Esophagus squamous epithelium (tissue), 5 donors: ENCODE results near the gene TLR4. TPM values are rescaled to one million over a fixed set of nuclear protein-coding genes. Genes with fewer than 3 reads are reported as not detected.
A peak's percentile ranks its signal among the peaks of the same experiment; 100 is the strongest.

Experiments
- DNase-seq: peaks from one replicate; lab custom pipeline; 2025; lab: John Stamatoyannopoulos, UW
- H3K27ac ChIP-seq, 4 donors: fragments of 200-600 bp; sonication (generic); one replicate each; pipeline ENCODE4 v1.5.1; 2016 to 2019; ENCODE audit warnings: mild to moderate bottlenecking in 1 of 4
- H3K27me3 ChIP-seq, 4 donors: fragments of 200-600 bp; sonication (generic); 1 replicate in 3 of 4; 2 replicates in 1 of 4; pipeline versions ENCODE4 v1.5.1 to v1.6.0; 2017 to 2021; ENCODE audit warnings: antibody characterized with exemption in 1 of 4
- H3K36me3 ChIP-seq, 3 donors: fragments of 200-600 bp; sonication (generic); one replicate each; pipeline ENCODE4 v1.5.1; 2016 to 2019
- H3K4me1 ChIP-seq, 3 donors: fragments of 200-600 bp; sonication (generic); one replicate each; pipeline ENCODE4 v1.5.1; 2017 to 2019
- H3K4me3 ChIP-seq, 4 donors: fragments of 200-600 bp; sonication (generic); 1 replicate in 3 of 4; 2 replicates in 1 of 4; pipeline ENCODE4 v1.5.1; 2016 to 2019; ENCODE audit warnings: mild to moderate bottlenecking in 2 of 4, moderate library complexity in 1 of 4
- H3K9me3 ChIP-seq, 3 donors: fragments of 200-600 bp; sonication (generic); one replicate each; pipeline ENCODE4 v1.5.1; 2016 to 2019
- CTCF ChIP-seq, 6 experiments: fragments of 450-650 bp in 4 of 6; fragments of 200-600 bp in 2 of 6; sonication (generic) in 2 of 6; IDR thresholded peaks; one replicate each; pipeline ENCODE4 v1.5.1; 2016 to 2019; ENCODE audit warnings: antibody characterized with exemption in 6 of 6, mild to moderate bottlenecking in 4 of 6, moderate library complexity in 4 of 6
- POLR2A ChIP-seq, 4 donors: fragments of 450-650 bp; IDR thresholded peaks; one replicate each; pipeline ENCODE4 v1.6.1; 2017; ENCODE audit warnings: antibody characterized with exemption in 4 of 4, mild to moderate bottlenecking in 4 of 4, moderate library complexity in 3 of 4
- WGBS, 2 donors: methylation state at CpG; one replicate each; pipeline ENCODE4 v1.1.5; 2018; 5-methylcytosine and 5-hydroxymethylcytosine counted together
- intact Hi-C: fragments of 100-400 bp; cut with DNase I; formaldehyde crosslinking; loops from one replicate; pipeline ENCODE4 v1.15.0; 2022
- total RNA-seq, 4 donors: library from RNA; depleted of rRNA; stranded (reverse); fragments of >200 nt; gene quantifications; one replicate each; pipeline ENCODE4 v1.1.0, GENCODE V29; 2016
- donor health status: DM: yes; HTN: yes; CAD: no.

TLR4 gene
- 10 to 100 TPM in 1 of 4 donors, 1 to 10 TPM in 2, under 1 TPM in 1; 0.34 to 14.9 (median 5.8) TPM for total RNA-seq

- DNase-seq, result no peak
- peak within 1 kb of the TSS; percentile 10 to 57 (median 38) for H3K4me3 ChIP-seq
- WGBS, 2 donors, result 22 to 24% methylated on average over 8 to 9 of the region's 13 CpGs
- no peaks in the 10 kb centered on the region for H3K36me3 ChIP-seq
- intact Hi-C loops, result no loop called here
- no peaks in the 10 kb centered on the region for H3K9me3 ChIP-seq
- no peaks in the 10 kb centered on the region for H3K27me3 ChIP-seq
- no peak for TF ChIP-seq CTCF (IDR thresholded peaks at IDR 0.05)
- TF ChIP-seq POLR2A (IDR thresholded peaks at IDR 0.05), result peak in 2 of 4 donors; percentile 59 to 71
- H3K27ac ChIP-seq, result peak within 1 kb of the TSS; percentile 62 to 85 (median 78)
- peaks cover 0 to 11% (median 0%) of the 10 kb centered on the region in 3 donors for H3K4me1 ChIP-seq
These were observed at the start of gene TLR4 for GRCh38 chr9:117704024-117704575. TSS of gene TLR4 (plus strand) at chr9:117704403. CDS start at chr9:117704473, 70 bp downstream.

- no peak for DNase-seq
- H3K27ac ChIP-seq, result no peak overlapping the region
- intact Hi-C loops, result no loop called here
- no peaks in the 10 kb centered on the region for H3K27me3 ChIP-seq
- WGBS, 2 donors, result 21 to 28% methylated on average over 2 of the region's 2 CpGs
- H3K9me3 ChIP-seq, result no peaks in the 10 kb centered on the region
- H3K4me3 ChIP-seq, result no peak overlapping the region
- no peaks in the 10 kb centered on the region for H3K36me3 ChIP-seq
- H3K4me1 ChIP-seq, result no peaks in the 10 kb centered on the region
- no peak for TF ChIP-seq CTCF (IDR thresholded peaks at IDR 0.05)
- TF ChIP-seq POLR2A (IDR thresholded peaks at IDR 0.05), result no peak
These were observed 48.2 kb upstream of the TLR4 start for GRCh38 chr9:117656002-117656401.

GRCh38 chr9:117662651-117663050 is 41.6 kb upstream of the TLR4 start:
- intact Hi-C loops, result no loop called here
- no peak overlapping the region for H3K4me3 ChIP-seq

GRCh38 chr9:117664419-117664818 is 39.8 kb upstream of the TLR4 start:
- TF ChIP-seq POLR2A (IDR thresholded peaks at IDR 0.05), result no peak
- TF ChIP-seq CTCF (IDR thresholded peaks at IDR 0.05), result no peak
- no peak for DNase-seq
- no peaks in the 10 kb centered on the region for H3K9me3 ChIP-seq
- H3K4me3 ChIP-seq, result no peak overlapping the region
- intact Hi-C loops, result no loop called here
- no peaks in the 10 kb centered on the region for H3K4me1 ChIP-seq
- no peaks in the 10 kb centered on the region for H3K36me3 ChIP-seq
- no peaks in the 10 kb centered on the region for H3K27me3 ChIP-seq
- 67% methylated on average over 1 of the region's 1 CpG for WGBS, 2 donors
- no peak overlapping the region for H3K27ac ChIP-seq

More at GRCh38 chr9:117662651-117663050, 41.6 kb upstream of the TLR4 start:
- H3K4me1 ChIP-seq, result no peaks in the 10 kb centered on the region
- H3K9me3 ChIP-seq, result no peaks in the 10 kb centered on the region
- WGBS, 2 donors, result 56 to 61% methylated on average over 3 of the region's 3 CpGs
- H3K27ac ChIP-seq, result no peak overlapping the region
- TF ChIP-seq CTCF (IDR thresholded peaks at IDR 0.05) (no peak), POLR2A (IDR thresholded peaks at IDR 0.05) (no peak)
- no peaks in the 10 kb centered on the region for H3K36me3 ChIP-seq
- H3K27me3 ChIP-seq, result no peaks in the 10 kb centered on the region
- DNase-seq, result no peak

- TF ChIP-seq POLR2A (IDR thresholded peaks at IDR 0.05) (no peak), CTCF (IDR thresholded peaks at IDR 0.05) (no peak)
- Histone ChIP-seq H3K4me3 (no peak overlapping the region), H3K27ac (no peak overlapping the region), H3K36me3 (no peaks in the 10 kb centered on the region), H3K9me3 (no peaks in the 10 kb centered on the region), H3K4me1 (no peaks in the 10 kb centered on the region), H3K27me3 (no peaks in the 10 kb centered on the region)
- intact Hi-C loops, result no loop called here
- no peak for DNase-seq
- 80 to 87% methylated on average over 1 of the region's 1 CpG for WGBS, 2 donors
These were observed 38.4 kb upstream of the TLR4 start for GRCh38 chr9:117665601-117666385.
